ENCODE measurements around the gene CCL19.
A peak's percentile ranks its signal among the peaks of the same experiment; 100 is the strongest.

The CCL19 gene

GRCh38 chr9:34694811-34695210 is 3.7 kb upstream of the CCL19 start:
- DNase-seq (ENCODE audit: low spot score): no peak

DNA sequence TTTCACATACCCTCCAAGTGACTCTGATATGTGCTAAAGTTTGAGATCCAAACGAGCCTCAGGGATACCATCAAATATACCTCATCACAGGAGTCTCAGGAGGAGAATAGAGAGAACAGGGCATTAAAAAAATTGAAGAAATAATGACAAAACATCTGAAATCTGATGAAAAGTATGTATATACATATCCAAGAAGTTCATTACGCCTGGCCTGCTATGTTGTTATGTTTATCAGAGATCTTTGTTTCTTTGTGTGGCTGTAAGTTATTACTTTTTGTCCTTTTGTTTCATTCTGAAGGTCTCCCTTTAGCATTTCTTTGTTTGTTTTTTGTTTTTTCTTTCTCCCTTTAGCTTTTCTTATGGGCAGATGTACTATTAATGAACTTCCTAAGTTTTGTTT is 2.5 kb upstream of the CCL19 start:
- no peak for DNase-seq (ENCODE audit: low spot score)

DNA sequence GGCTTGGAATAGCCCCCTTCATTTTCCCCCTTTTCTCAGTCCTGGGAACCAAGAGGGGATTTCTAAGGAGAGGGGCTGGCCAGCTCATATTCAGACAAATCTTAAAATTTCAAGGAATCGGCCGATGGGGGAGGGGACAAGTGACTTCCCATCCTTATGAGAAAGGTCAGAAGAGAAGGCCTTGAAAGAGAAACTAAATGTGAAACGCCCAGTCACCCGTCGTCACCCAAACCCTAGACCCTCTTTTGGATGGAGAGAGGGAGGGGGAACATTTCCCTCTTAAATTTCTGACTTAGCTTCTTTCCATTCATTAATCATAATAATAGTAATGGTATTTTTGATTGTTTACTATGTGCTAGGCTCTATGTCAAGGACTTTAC is 850 bp upstream of the CCL19 start:
- no peak for DNase-seq (ENCODE audit: low spot score)

DNA sequence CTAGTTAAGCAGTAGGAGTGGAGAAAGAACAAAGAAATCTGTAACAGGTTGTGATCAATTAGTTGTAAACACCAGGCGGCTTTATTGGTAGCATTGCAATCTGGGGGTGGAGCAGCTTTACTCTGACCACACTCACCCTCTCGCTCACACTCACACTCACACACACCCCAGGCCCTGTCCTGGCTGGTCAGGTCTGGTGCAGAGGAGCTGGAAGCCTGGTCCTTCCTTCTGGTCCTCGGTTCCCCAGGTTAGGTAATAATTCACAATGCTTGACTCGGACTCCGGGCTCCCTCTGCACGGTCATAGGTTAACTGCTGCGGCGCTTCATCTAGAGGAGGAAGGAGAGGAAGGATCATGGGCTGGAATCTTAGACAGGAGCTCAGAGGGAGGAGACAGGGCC is 1.6 kb downstream of the CCL19 start:
- DNase-seq (ENCODE audit: low spot score): no peak

DNA sequence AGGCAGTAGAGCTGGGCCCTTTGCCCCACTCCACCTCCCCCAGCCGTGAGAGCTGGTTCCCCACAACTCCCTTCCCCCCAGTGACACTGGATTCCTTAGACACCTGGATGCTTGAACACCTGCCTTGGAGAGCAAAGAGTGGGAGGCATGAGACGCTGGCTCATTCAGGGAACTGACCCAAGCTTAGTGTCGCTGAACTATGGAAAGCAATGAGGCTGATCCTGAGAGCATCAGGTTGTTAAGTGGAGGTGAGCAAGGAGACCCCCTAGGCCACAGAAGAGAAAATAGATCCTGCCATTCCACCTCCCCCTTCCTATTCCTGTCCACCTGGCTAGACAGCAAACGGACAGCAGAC is 2.0 kb downstream of the CCL19 start:
- DNase-seq (ENCODE audit: low spot score): no peak

DNA sequence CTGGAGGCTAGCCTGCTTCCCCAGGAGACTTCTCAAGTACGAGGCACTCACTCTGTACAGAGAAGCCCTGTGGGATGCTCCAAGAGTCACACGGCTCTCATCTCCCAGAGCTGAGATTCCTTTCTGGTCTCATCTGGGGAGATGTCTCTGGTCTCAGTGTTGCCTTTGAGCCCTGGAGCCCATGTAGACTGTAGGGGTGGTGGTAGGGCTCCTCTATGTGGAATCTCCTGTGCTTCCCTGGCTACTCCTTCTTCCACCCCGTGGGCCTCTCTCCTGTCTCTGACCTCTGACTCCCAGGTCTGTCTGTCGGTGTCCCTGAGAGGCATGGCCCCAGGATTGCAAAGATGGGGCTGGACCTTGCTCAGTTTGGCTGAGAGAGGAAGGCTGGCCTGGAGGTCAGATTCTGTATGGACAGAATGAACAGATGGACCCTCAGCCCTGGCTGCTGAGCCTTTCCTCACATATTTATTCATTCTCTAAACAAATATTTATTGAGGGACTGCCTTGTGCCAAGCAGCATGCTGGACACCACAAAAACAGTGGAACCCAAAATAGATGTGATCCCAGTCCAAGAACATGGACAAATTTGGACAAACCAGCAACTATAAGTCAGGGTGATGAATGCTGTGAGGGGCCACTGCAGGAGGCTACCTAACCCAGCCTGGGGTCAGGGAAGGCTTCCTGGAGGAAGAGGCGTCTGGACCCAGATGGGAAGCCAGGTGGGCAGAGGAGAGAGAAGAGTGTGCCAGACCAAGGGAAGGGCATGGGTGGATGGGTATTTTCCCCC is 2.6 kb downstream of the CCL19 start:
- no peak for DNase-seq (ENCODE audit: low spot score)

DNA sequence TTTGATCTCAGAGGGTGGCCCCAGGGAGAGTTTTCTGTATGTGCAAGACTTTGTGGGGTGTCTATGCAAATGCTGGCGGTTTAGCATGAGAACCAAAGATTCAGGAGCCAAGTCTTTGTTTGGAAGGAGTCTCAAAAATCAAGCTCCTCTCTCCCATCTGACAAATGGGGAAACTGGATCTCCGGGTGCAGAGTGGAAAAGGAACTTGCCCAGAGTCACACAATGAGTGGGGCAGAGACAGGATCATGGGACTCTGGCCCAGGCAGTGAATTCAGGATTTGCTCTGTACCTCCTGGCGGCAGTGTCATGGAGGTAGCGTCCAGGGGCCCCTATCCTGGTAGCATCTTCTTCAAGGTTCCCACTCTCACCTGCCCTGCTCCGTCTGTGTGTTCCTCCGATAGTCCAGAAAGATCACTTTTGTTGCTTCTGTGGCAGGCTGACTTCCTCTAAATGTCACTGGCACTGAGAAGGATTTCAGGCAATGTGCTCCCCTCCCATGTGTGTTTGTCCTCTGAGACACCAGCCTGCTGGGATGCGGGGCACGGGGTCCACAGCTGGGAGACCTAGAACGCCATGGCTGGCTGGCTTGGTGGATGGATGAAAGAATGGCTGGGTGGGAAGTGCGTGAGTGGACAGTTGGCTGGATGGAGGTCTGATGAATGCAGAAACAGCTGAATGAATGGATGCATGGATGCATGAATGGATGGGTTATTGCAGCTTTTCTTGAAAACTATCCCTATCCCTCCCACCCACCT is 3.6 kb downstream of the CCL19 start:
- no peak for DNase-seq (ENCODE audit: low spot score)

GRCh38 chr9:34686732-34687131 is 4.3 kb downstream of the CCL19 start:
- no peak for DNase-seq (ENCODE audit: low spot score)

- DNase-seq (ENCODE audit: low spot score): no peak
Measured at GRCh38 chr9:34686231-34686630, 4.8 kb downstream of the CCL19 start.

DNA sequence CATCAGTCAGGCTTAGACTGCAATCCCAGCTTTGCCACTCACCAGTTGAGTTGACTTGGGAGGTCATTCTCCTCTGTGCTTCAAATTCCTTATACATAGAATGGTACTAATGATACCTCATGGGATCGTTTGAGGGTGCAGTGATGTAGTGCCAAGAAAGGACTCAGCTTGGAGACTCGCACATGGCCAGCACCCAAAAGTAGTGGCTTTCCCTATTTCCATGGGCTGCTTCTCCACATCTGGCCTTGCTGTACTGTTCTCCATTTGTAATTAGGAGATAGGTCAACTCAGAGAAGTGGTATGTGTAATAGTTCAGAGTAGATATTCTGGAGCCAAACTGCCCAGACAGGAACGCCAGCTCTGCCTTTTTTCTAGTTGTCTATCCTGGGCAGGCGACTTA is 5.5 kb downstream of the CCL19 start:
- DNase-seq (ENCODE audit: low spot score): no peak

- no peak for DNase-seq (ENCODE audit: low spot score)
Measured at GRCh38 chr9:34684816-34685215, 6.3 kb downstream of the CCL19 start.

DNA sequence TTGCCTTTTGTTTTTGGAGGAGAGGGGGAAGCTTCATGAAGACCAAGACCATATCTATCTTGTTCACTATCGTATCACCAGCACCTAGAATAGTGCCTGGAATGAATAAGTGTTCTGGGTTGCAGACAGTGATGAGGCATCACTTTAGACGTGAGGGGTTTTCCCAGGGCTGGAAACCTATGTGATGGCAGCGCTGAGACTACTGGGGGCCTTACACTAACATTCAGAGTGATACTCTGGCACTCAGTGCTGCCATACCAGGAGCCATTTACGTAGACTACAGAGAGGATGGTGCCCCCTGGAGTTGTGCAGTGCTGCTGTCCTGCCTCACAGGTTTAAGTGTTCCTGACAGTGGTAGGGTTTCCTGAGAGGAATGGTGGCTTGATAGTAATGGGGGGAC is 6.9 kb downstream of the CCL19 start:
- no peak for DNase-seq (ENCODE audit: low spot score)

GRCh38 chr9:34675869-34676268 is 15.2 kb downstream of the CCL19 start:
- no peak for DNase-seq (ENCODE audit: low spot score)

- DNase-seq (ENCODE audit: low spot score): peak; percentile 87
Measured at GRCh38 chr9:34675048-34675714, 15.9 kb downstream of the CCL19 start.

DNA sequence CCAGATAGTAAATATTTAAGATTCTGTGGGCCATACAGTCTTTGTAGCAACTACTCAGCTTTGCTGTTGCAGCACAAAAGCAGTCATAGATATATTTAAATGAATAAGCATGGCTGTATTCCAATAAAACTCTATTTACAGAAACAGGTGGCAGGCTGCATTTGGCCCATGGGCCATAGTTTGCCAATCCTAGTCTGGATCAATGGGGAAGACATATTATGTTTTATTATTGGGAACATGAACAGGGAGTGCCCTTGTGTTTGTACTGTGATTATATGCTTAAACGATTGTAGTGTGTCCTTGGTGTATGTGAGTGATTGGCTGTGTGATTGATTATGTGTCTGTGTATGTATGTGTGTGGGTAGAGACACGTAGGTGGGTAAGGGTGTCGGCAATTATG is 16.6 kb downstream of the CCL19 start:
- DNase-seq (ENCODE audit: low spot score): no peak

DNA sequence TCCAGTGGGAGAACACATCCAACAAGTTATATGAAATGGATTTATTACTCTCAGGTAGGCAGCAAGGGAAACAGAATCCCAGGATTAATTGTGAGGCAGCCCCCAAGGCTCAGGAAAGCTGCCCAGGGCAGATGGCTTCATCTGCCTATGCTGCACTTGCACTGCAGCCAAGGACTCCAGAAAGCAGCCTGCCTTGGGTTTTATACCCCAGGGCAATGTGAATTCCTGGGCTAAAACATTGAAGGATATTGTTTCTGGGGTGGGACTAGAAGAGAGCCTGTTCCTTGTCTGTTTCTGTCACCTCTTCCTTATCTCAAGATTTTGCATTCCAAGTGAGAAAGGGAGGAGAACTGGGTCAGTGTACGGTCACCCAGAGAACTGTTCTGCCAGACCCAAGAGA is 19.8 kb downstream of the CCL19 start:
- no peak for DNase-seq (ENCODE audit: low spot score)

GRCh38 chr9:34669809-34670562 is 21.1 kb downstream of the CCL19 start:
- no peak for DNase-seq (ENCODE audit: low spot score)

DNA sequence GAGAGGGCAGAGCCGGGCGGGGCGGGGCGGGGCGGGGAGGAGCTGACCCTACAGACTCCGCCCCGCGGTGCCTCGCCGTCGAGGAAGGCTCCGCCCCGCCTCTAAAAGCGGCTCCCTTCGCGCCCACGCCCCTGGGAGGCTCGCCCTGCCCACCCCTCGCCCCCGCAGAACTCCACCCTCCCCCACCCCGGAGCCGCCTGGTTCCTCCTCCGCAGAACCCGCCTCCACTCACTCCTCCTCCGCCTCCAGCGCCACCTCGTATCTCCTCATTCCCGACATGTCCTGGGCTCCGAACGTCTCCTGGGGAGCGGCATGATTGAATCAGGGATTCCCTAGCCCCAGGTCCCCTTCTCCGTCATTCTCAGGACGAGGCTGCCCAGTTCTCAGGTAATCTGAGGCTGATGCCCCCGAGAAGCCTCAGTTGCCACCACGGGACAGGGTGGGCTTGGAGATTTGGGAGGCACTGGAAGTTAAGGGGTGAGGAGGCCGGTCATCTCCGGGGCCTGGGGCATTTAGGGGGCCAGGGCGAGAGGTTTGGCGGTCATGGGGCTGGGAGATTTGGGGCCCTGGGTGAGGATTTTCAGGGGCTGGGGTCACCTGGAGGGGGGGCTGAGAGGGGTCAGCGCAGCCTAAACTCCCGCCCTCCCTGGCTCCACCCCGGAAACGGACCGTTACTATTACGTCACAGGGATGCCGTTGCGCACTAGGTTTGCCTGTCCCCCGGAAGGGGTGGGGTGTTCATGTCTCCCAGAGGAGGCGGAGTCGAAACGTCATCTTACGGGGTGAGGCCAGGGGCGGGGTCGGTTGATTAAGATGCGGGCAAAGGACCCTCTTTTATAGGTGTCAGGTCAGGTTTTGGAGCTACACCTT is 25.5 kb downstream of the CCL19 start:
- DNase-seq (ENCODE audit: low spot score): peak; percentile 96

- no peak for DNase-seq (ENCODE audit: low spot score)
Measured at GRCh38 chr9:34665067-34665380, 26.1 kb downstream of the CCL19 start.

GRCh38 chr9:34664281-34665066 is 26.6 kb downstream of the CCL19 start:
- peak; percentile 76 for DNase-seq (ENCODE audit: low spot score)

- no peak for DNase-seq (ENCODE audit: low spot score)
Measured at GRCh38 chr9:34663303-34663605, 27.8 kb downstream of the CCL19 start.
